GOT3 (cell line): ENCODE results near the gene SRRM3.
"Not testable (repeated sequence)": the region's sequence is repeated elsewhere in the genome, so short reads cannot be mapped to it uniquely, and the experiment has no call there.

ENCODE experiments used
- DNase-seq: peaks from one replicate; lab custom pipeline; 2025; ENCODE audit warnings: mixed read lengths; lab: John Stamatoyannopoulos, UW

Gene SRRM3

DNA sequence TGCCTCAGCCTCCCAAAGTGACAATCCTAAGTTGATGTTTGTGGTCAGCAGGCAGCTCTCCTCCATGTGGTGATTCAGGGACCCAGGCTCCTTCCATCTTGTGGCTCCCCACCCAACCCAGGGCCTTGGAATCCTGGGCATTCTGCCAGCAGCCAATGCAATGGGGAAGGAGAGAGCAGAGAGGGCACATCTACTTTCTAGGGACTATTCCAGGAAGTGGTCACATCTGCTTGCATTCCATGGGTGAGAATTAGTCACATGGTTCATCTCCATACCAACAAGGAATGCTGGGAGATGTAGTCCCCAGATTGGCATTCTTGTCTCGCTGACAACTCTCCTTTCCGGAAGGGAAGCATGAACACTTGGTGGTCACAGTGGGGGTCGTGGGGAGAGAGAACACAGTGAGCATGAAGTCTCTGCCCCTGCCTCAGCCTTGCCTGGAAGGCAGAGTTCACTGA, 9.9 kb upstream of the SRRM3 start:
- DNase-seq: no peak

DNA sequence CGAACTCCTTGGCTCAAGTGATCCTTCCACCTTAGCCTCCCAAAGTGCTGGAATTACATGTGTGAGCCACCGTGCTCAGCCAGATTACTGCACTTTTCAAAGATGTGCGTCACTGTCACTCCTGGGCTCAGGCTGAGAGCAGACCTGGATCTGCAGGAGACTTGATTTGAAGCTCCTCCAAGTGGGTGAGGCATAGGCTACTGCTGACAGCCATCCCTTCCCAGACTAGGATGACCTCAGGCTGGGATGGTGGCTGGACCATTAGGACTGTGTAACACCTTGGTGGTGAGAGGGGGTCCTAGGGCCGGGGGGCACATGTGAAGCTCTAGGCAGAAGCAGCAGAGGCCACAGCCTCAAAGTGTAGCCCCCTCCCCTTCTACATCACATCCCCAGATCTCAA, 8.2 kb upstream of the SRRM3 start:
- DNase-seq: no peak

DNA sequence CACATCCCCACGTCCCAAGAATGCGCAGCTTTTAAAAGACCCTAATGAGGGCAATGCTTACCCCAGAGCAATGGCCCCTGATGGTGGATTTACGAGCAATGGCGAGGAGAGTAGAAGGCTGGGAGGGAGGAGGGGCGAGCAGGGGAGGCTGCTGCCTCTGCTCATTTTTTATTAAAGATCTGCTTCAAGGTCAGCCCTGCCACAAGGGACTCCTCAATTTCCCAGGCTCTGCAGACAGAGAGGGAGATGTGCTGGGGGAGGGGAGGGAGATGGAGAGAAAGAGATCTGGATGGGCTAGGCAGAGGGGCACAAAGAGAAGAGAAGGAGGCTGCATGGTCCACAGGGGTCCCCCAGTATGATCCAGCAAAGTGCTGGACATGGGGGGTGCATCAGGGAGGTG, 7.8 kb upstream of the SRRM3 start:
- DNase-seq: no peak

DNA sequence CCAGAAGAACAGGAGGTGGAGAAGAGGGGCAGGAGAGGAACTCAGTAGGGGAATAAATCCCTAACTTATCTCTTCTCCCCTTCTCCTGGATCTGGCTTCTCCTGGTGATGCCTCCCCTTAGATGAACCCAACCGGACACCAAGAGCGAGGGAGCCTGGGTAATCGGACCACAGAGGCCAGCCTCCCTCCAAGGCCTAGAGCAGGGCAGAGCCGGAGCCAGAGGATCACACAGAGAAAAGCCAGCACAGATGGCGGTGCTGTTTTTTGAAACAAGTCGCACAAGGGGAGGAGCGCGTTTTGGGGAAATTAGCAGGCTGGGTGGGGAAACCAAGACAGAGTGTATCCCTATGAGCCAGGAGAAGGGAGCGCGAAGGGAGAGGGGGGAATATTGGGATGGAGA, 4.9 kb upstream of the SRRM3 start:
- no peak for DNase-seq

DNA sequence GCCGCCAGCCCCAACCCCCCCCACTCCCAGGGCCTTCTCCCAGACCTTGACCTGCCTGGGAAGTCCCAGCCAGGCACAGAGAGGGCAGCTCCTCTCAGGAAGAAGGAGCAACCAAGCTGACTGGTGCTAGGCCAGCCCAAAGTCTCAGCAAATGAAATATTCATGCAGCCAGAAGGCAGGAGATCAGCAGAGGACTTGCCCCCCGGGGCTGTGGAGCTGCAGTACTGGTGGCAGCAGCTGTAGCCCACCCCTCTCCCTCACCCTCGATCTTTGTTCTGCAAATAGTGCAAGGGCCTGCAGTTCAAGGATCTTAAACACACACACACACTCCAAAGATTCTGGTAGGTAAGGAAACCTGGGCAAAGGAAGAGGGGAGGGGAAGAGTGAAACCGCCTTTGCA, 3.5 kb upstream of the SRRM3 start:
- no peak for DNase-seq

DNA sequence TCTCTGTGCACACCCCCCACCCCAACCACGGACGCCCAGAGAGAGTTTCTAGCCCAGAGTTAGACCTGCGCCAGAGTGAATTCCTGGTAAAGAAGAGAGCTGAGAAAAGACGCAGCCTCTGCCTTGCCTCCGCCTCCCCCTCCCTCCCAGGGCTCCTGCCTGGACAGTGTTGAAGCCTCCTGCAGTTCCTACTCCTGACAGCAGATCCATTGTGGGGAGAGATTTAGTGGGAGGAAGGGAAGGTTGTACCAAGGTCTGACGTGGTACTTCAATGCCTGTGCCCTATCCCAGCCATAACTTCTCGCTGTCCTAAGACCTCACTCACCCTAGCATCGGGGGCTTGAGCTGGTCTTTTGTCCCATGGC, 952 bp downstream of the SRRM3 start:
- DNase-seq: no peak

DNA sequence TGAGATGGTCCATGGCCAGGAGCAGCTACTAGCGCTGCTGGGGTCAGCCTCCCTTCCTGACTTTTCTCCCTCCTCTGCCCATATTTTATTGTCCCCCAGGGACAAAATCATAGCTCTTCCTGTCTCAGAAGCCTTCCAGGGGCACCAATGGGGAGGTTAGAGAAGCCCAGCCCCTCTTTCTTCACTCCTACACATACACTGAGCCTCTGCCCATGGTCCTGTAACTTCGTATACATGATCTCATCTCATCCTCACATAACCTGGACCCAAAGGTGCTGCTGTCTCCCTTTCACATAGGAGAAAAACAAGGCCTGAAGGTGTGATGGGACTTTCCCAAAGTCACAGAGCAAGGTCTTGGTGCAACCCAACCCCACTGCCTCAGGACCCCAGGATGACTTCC, 2.5 kb downstream of the SRRM3 start:
- no peak for DNase-seq

DNA sequence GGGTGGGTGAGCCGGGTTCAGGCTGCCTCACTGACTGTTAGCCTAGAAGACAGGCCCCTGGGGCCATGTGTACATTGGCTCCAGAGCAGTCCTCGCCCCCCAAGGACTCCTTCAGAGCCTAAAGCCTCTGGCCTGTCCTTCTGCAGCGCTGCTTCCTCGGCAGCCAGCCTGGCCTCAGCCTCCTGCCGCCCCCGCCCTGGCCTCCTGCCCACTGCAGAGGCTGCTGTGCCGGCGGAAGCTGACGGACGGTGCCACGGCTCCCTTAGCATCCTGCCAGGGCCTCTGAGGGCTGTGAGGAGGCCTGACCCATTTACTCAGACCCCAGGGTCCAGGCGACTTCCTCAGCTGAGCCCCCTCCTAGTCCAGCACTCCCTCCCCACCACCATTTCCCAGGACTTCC, 4.9 kb downstream of the SRRM3 start:
- no peak for DNase-seq

DNA sequence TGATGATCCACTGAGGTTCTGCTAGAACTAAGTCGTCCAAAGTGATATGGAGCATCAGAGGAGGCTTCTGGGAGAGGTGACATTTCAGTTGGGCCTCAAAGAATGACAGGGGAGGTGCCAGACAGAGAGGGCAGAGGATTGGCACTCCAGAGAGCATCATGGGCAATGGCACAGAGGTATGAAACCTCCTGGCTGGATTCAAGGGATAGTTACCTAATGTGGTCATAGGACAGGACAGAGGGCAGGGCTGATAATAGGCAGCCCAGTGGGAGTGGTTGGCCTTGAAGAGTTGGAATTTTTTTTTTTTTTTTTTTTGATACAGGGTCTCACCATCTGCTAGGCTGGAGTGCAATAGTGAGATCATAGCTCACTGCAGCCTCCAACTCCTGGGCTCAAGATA, 7.6 kb downstream of the SRRM3 start:
- DNase-seq: no peak

DNA sequence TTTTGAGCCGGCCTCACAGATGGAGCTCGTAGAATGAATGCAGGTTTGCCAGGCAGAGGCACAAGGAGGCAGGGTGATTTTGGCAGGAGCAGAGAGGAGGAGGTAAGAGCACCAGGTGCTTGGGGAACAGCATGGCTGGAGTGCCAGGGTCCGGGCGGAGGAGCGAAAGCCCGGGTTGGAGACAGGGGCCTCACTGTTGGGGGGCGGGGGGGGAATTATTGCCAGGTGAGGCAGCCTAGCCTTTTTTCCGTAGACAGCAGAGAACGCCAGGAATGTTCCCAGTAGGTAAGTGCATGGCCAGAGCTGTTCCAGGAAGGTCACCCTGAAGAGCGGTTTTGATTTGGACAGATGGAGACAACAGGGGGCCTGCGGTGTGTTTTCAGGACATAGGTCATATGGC, 9.5 kb downstream of the SRRM3 start:
- no peak for DNase-seq

DNA sequence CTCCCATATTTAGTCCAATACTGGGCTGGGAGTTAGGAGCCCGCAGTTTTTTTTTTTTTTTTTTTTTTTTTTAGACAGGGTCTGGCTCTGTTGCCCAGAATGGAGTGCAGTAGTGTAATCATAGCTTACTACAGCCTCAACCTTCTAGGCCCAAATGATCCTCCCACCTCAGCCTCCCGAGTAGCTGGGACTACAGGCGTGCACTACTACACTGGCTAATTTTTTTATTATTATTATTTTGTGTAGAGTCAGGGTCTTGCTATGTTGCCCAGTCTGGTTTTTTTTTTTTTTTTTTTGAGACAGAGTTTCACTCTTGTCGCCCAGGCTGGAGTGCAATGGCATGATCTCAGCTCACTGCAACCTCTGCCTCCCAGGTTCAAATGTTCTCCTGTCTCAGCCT, 13.7 kb downstream of the SRRM3 start:
- not testable (repeated sequence) for DNase-seq

DNA sequence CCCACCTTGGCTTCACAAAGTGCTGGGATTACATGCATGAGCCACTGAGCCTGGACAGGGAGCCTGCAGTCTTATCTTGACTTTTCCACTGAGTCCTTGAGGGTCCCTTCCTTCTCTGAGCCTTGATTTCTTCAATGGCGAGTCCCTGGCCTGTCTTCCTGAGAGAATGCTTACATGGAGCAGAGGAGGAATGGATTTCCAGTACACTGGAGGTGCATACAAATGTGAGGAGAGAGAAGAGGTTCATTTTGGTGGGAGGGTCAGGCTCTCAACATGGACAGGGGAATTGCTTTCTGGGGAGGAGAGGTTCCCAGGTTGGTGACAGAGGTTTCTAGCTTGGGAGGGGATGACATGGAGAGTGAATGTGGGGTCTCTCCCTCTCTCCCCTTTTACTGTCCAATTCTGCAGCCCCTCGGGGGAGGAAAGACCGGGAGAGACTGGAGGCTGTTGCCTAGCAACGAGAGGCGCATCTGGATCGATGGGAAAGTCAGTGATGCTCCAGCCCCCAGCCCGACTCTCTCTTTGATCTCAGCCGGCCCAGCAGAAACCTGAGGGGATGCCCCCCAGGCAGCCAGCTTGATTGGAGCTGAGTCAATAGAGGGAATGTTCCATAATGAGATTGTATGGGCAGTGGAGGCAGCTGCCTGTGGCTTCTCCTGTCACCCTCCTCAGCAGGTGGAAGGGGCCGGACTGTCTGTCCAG, 14.8 kb downstream of the SRRM3 start:
- no peak for DNase-seq

DNA sequence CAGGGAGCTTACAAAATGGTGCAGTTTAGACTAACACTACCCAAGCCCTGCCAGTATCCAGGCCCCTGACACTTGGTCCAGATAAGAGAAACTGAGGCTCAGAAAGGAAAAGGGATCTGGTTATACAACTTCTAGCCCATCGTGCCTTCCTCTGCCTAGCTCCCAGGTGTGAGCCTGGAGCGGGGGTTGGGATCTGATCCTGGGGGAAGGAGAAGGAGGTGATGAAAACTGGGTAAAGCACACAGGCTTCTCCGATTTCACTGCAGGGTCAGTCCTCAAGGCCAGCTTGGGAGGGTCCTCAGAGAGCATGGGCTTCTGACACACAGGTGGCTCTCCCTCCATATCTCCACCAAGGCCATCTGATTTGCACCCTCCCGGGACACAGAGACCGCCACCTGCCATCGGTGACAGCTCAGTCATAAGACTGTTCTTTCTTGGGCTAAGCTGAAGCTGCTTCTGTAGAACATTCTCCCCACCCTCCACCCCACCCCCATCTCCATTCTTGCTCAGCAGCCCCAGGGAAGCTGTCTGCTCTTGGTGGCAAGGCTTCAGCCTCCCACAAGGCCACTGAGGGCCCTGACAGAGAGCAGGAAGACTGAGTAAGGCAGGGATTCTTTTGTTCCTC, 16.4 kb downstream of the SRRM3 start:
- no peak for DNase-seq

DNA sequence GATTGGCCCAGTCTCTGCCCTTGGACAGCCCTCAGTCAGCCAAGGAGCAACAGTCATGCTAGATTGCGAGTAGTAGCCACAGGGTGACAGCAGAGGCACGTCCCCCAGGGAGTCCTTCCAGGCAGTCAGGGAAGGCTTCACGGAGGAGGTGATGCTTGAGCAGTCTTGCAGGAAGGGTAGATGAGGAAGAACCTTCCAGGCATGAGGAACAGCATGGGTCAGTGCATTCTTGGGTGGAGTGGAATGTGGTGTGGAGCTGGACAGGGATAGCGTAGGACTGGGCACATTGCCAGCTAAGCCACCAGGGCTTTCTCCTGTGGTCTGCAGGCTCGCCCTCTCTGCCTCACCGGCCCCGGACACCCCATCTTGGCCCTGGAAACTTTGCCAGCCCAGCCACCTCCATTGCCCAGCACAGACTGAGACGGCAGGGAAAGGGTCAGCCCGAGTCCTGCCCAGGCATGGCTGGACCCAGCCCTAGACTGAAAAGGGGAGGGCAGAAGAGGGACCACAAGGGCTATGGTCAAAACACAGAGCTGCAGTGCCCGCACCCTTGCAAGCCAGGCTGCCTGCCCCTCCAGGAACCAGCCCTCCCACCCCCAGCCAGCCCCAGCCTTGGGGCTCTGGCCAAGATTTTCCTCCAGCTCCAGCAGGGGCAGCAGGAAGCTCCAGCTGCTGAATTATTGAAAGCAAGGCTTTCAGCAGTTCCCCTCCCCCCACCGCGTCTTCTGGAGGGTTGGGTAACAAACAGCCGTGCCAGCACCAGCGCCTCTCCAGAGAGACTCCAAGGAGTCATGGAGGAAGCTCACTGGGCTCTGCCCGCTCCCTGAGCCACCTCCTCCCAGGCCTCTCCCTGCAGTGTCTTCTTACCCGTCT, 18.7 kb downstream of the SRRM3 start:
- DNase-seq: no peak

DNA sequence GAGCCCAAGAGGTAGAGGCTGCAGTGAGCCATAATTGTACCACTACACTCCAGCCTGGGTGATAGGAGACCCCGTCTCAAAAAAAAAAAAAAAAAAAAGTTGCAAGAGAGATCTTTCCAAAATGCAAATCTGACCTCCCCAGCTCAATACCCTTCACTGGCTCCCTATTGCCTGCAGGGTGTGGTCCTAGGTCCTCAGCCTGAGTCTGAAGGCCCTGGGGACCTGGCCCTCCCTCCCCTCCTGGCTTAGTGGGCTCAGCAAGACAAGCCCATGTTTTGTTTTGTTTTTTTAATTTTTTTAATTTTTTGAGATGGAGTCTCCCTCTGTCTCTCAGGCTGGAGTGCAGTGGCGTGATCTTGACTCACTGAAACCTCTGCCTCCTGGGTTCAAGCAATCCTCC, 20.6 kb downstream of the SRRM3 start:
- no peak for DNase-seq

DNA sequence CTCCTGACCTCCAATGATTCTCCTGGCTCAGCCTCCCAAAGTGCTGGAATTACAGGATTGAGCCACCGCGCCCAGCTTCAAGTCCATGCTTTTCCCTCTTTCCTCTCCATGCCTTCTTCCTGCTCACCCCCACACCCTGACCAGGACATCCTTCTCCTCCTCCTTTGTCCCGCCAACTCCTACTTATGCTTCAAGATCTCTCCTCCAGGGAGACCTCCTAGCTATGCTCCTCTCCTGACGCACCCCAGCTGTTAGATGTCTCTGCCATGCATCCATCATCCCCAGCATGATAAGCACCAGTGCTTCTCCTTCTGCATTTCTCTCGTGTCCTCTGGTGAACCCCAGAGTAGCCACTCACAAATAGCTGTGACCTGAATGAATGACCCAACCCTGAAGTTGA, 21.1 kb downstream of the SRRM3 start:
- DNase-seq: no peak

DNA sequence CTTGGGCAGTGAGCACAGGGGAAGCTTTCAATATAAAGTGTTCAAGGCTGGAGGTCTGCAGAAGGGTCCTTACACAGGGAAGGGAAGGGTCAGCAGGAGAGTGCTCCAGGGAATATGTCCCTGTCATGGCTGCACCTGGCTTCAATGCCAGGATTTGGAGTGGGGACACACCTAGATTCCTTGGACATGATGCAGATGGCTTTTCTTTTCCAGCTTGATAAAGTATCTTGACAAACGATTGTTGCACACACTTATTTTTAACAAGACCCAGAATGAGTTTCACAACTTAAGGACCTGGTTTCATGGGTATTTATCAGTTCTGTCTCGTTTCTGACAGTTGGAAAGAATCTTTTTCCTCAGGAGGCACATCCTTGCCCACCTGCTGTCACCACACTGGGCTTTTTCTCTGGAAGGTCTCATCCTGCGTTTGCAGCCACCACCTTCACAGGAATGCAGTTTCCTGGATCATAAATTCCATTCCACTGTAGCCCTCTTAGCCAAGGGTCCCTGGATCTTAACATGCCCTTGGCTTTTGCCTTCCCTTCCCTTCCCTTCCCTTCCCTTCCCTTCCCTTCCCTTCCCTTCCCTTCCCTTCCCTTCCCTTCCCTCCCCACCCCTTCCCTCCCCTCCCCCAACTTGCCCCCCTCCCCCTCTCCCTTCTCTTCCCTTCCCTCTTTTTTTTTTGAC, 21.7 kb downstream of the SRRM3 start:
- DNase-seq: no peak

DNA sequence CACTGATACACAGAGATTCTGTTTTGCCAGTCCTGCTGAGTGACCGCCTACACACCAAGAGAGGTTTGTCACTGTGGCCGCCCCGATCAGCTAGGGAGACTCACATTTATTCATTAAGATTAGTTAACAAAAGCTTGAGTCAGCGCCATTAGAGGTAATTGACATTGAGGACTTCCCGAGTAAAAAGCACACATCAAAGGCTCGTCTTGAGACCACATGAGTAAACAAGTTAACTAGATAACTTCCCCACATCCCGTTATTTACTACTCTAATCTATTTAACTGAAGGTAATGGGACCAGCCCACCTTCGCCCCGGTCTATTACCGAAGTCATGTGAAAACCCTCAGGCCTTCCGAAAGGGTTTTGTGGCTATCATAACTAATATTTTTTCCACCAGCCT, 23.0 kb downstream of the SRRM3 start:
- no peak for DNase-seq

DNA sequence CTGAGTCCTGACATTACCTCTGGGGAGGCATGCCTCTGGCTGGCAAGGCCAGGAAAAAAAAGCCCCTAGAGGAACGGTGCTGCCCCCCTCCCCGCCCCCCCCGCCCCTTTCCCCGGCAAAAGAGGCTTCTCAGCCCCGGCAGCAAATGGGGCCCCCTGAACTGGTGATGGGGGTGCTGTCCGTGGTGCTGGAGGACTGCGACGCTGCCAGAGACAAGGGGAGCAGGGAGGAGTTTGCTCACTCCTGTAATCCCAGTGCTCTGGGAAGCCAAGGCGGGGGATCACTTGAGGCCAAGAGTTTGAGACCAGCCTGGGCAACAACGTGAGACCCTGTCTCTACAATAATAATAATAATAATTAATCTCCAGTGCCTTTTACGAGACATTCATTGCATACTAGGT, 23.7 kb downstream of the SRRM3 start:
- no peak for DNase-seq

DNA sequence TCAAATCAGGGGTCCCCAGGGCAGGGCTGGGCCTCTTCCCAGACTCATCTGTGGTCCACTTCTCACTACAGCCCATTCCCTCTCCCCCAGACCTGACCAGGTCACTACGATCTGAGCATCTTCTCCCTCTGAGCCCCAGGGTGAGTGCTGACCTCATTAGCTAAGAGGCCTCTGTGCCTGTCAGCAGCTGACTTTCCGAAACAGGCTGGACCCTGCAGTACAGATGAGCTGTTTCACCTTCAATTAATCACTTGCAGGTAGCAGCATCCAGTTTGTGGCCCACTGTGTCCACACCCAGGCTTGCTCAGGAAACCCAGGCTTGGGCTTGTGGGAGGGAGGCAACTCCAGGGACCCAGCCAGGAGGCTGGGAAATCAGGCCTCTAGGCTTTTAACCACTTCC, 24.3 kb downstream of the SRRM3 start:
- DNase-seq: no peak

DNA sequence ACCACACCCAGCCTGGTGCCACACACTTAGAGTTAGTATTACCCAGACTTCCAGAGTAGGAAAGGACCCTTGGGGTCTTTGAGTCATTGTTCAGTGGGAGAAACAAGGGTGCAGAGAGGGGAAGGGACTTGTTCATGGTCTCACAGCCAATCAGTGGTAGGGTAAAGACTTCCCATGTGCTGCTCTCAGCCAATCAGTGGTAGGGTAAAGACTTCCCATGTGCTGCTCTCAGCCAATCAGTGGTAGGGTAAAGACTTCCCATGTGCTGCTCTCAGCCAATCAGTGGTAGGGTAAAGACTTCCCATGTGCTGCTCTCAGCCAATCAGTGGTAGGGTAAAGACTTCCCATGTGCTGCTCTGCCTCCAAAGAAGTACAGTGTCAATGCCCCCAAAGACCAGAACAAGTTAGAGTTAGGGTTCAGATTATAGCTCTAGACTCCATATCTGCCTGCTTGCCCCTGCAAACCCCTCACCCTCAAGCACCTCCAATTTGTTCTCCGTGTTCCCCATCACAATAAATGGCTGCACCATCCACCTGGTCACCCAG, 25.3 kb downstream of the SRRM3 start:
- not testable (repeated sequence) for DNase-seq

DNA sequence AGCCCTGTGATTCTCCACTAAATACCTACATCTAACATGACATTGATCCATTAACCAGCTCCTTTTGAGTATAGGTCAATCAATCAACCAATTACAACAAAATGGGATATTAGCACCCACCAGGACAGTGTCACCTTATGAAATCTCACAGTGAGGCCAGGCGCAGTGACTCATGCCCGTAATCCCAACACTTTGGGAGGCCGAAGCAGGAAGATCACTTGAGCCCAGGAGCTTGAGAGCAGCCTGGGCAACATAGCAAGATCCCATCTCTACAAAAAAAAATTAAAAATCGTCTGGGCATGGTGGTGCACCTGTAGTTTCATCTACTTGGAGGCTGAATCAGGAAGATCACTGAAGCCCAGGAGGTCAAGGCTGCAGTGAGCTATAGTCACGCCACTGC, 28.5 kb downstream of the SRRM3 start:
- DNase-seq: no peak
